Eye (tissue), 1 donor: ENCODE results near the gene ACP4.
"Not testable (repeated sequence)": the region's sequence is repeated elsewhere in the genome, so short reads cannot be mapped to it uniquely, and the experiment has no call there.

Source experiments
- DNase-seq: peaks from one replicate; pipeline ENCODE4 v3.0.0-alpha.2; 2015

Gene ACP4

GRCh38 chr19:50790396-50790795, at the start of gene ACP4:
Gene ACP4 (plus strand): TSS chr19:50790415. CDS start chr19:50790415, 0 bp downstream.
- DNase-seq, result no peak

- no peak for DNase-seq
These were observed 48.9 kb upstream of the ACP4 start for GRCh38 chr19:50741179-50741933.

GRCh38 chr19:50743537-50743936, 46.7 kb upstream of the ACP4 start:
- no peak for DNase-seq

- no peak for DNase-seq
These were observed 45.0 kb upstream of the ACP4 start for GRCh38 chr19:50745221-50745620.

GRCh38 chr19:50747141-50747540, 43.1 kb upstream of the ACP4 start:
- DNase-seq, result not testable (repeated sequence)

- DNase-seq, result no peak
These were observed 40.7 kb upstream of the ACP4 start for GRCh38 chr19:50749490-50749889.

- DNase-seq, result no peak
These were observed 40.2 kb upstream of the ACP4 start for GRCh38 chr19:50750010-50750409.

GRCh38 chr19:50753879-50754278, 36.3 kb upstream of the ACP4 start:
- DNase-seq, result no peak

GRCh38 chr19:50756244-50756643, 34.0 kb upstream of the ACP4 start:
- DNase-seq, result not testable (repeated sequence)

- DNase-seq, result not testable (repeated sequence)
These were observed 32.6 kb upstream of the ACP4 start for GRCh38 chr19:50757624-50758023.

GRCh38 chr19:50759076-50759475, 31.1 kb upstream of the ACP4 start:
- not testable (repeated sequence) for DNase-seq

- peak; percentile 56 for DNase-seq
These were observed 30.3 kb upstream of the ACP4 start for GRCh38 chr19:50759886-50760285.

- not testable (repeated sequence) for DNase-seq
These were observed 28.7 kb upstream of the ACP4 start for GRCh38 chr19:50761501-50761900.

GRCh38 chr19:50763521-50763920, 26.7 kb upstream of the ACP4 start:
- not testable (repeated sequence) for DNase-seq

GRCh38 chr19:50764409-50764808, 25.8 kb upstream of the ACP4 start:
- peak; percentile 77 for DNase-seq

GRCh38 chr19:50766746-50767145, 23.5 kb upstream of the ACP4 start:
- not testable (repeated sequence) for DNase-seq

- not testable (repeated sequence) for DNase-seq
These were observed 23.0 kb upstream of the ACP4 start for GRCh38 chr19:50767263-50767662.

- no peak for DNase-seq
These were observed 21.9 kb upstream of the ACP4 start for GRCh38 chr19:50768277-50768676.

GRCh38 chr19:50770164-50770563, 20.1 kb upstream of the ACP4 start, which contains the start of gene GPR32:
Gene GPR32 (plus strand): TSS chr19:50770464. CDS start chr19:50770601, 137 bp downstream.
- DNase-seq, result not testable (repeated sequence)

GRCh38 chr19:50770888-50771287, 19.3 kb upstream of the ACP4 start:
- no peak for DNase-seq

- no peak for DNase-seq
These were observed 17.7 kb upstream of the ACP4 start for GRCh38 chr19:50772476-50772875.

GRCh38 chr19:50772912-50773311, 17.3 kb upstream of the ACP4 start:
- not testable (repeated sequence) for DNase-seq

GRCh38 chr19:50773454-50773853, 16.8 kb upstream of the ACP4 start:
- DNase-seq, result not testable (repeated sequence)

- DNase-seq, result no peak
These were observed 14.1 kb upstream of the ACP4 start for GRCh38 chr19:50776131-50776530.

- DNase-seq, result no peak
These were observed 13.0 kb upstream of the ACP4 start for GRCh38 chr19:50777261-50777660.
